Measurements from ENCODE around the gene KLHDC10. TPM values are rescaled to one million over a fixed set of nuclear protein-coding genes. Genes with fewer than 3 reads are reported as not detected.

KLHDC10 gene
- total and polyA plus RNA-seq, 2 of the 13 experiments (the other 11 are each of a cell fraction or from before 2014, with no cell fraction given): 11.9 to 21.6 TPM

DNA sequence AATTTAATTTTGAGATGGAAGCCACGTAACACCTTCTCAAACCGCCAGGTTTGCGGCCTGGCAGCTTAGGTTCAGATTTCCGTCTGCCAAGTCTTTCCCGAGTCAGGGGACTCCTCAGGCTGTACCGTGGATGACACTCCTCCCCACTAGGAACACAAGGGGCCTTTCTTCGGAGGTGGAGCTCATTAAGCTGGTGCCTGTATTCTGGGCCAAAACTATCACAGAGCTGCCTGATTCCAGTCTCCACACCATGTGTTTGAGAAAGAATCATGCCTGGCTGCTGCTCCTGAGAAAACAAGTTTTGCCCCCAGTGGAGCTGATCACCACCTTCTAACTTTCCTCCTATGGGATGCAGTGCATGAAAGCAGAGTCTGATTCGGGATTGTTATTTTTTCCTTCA, 90.1 kb downstream of the KLHDC10 start:
- WGBS (ENCODE audit: low lambda C conversion rate): 97% methylated on average over 8 of the region's 8 CpGs
- Histone ChIP-seq H3K79me2 (ENCODE audit: insufficient read depth, low read length) (no peaks in the 10 kb centered on the region), H3K36me3 (replicated peaks in 1 of 2; ENCODE audit: control insufficient read depth in 1 of 2, insufficient read depth in 2 of 2, low read length in 2 of 2) (peaks cover 4 to 35% of the 10 kb centered on the region in 2 experiments; a peak in 4 of 5 replicates), H3K9ac (ENCODE audit: insufficient read depth, low read depth, low read length) (no peak overlapping the region), H2AFZ (ENCODE audit: low read length) (no peak overlapping the region), H4K20me1 (ENCODE audit: insufficient read depth, low read length) (no peaks in the 10 kb centered on the region), H3K27ac (ENCODE audit: extremely low read length, insufficient read depth, low read length) (no peak overlapping the region), H3K9me3 (ENCODE audit: low read length) (no peaks in the 10 kb centered on the region), H3K27me3 (ENCODE audit: control insufficient read depth in 1 of 2, insufficient read depth in 2 of 2, low read length in 2 of 2) (no peaks in the 10 kb centered on the region), H3K4me1 (ENCODE audit: insufficient read depth, low read length) (no peaks in the 10 kb centered on the region), H3K4me2 (ENCODE audit: low read depth, low read length) (no peak overlapping the region), H3K4me3 (replicated peaks in 1 of 3; ENCODE audit: insufficient read depth in 1 of 3, low read depth in 2 of 3, low read length in 3 of 3) (no peak overlapping the region)
- no peak for TF ChIP-seq ZFP37 (CRISPR knock-in tag; IDR thresholded peaks at IDR 0.05; ENCODE audit: borderline replicate concordance)
- no peak for TF ChIP-seq EEA1 (CRISPR knock-in tag; IDR thresholded peaks at IDR 0.05; ENCODE audit: borderline replicate concordance)
- no peak for TF ChIP-seq ZNF562 (CRISPR knock-in tag; IDR thresholded peaks at IDR 0.05; ENCODE audit: borderline replicate concordance)
- TF ChIP-seq NFKBIZ (CRISPR knock-in tag; IDR thresholded peaks at IDR 0.05): no peak
- TF ChIP-seq NFE2 (CRISPR knock-in tag; IDR thresholded peaks at IDR 0.05): no peak
- TF ChIP-seq MEIS1 (CRISPR knock-in tag; IDR thresholded peaks at IDR 0.05; ENCODE audit: borderline replicate concordance): no peak
- ChIA-PET POLR2A (no interaction called here), CTCF (ENCODE audit: low intra/inter-chr PET ratio, low total read pairs) (no interaction called here)
- ATAC-seq: no peak
- DNase-seq (ENCODE audit: low spot score): no peak
- no TSS peak for BruUV-seq (replicated peaks)
- in situ Hi-C loops (cut with HindIII; ENCODE audit: extremely low pct_ligation_motif_present, low pct_unique_long_range_greater_than_20kb): no loop called here
- no peak for FAIRE-seq
- intact Hi-C loops (cut with micrococcal nuclease; ENCODE audit: unreplicated experiment): no loop called here

DNA sequence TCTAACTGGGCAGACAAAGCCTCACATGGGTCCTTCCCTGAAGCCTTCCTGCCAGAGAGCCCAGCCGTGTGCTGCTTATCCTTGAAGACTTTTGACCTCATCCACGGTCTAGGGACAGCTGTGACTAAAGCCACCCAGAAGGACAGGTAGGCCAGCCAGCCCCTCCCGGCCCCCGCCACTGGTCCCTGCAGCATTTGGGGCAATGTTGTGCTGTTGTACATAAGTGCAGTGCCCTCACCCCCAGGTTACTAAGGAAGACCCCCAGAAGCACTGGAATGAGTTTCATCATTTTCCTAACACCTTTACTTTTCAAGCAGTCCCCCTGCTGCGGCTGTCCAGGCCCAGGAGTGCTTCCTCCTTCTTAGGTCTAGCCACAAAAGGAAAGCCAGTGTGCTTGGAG, 91.9 kb downstream of the KLHDC10 start:
- POLR2A ChIA-PET: interaction anchor here (0.6 kb wide), 1 partner anchor 43 kb away, joined by 3 read pairs; the partner anchor contains the start of gene TMEM209
- no peaks in the 10 kb centered on the region for H3K79me2 ChIP-seq (ENCODE audit: insufficient read depth, low read length)
- TF ChIP-seq NPAS2 (CRISPR knock-in tag; IDR thresholded peaks at IDR 0.05; ENCODE audit: borderline replicate concordance) (no peak), SP140L (CRISPR knock-in tag; IDR thresholded peaks at IDR 0.05; ENCODE audit: borderline replicate concordance) (no peak), MAFK (conservative IDR thresholded peaks at IDR 0.05 in 1 of 2, IDR thresholded peaks at IDR 0.05 in 1 of 2; ENCODE audit: low read length in 2 of 2) (no peak), XBP1 (CRISPR knock-in tag; IDR thresholded peaks at IDR 0.05) (no peak), PHF21A (CRISPR knock-in tag; IDR thresholded peaks at IDR 0.05) (no peak), E2F5 (CRISPR knock-in tag; conservative IDR thresholded peaks at IDR 0.05) (no peak), CBX5 (CRISPR knock-in tag; IDR thresholded peaks at IDR 0.05; ENCODE audit: borderline replicate concordance) (no peak), FOXK1 (CRISPR knock-in tag; IDR thresholded peaks at IDR 0.05; ENCODE audit: borderline replicate concordance, low read depth) (no peak), ZUFSP (CRISPR knock-in tag; IDR thresholded peaks at IDR 0.05; ENCODE audit: borderline replicate concordance) (no peak), RORA (CRISPR knock-in tag; IDR thresholded peaks at IDR 0.05) (no peak), ZNF292 (CRISPR knock-in tag; IDR thresholded peaks at IDR 0.05; ENCODE audit: borderline replicate concordance, low read depth) (no peak)

More for the DNA sequence above, 91.9 kb downstream of the KLHDC10 start:
- Histone ChIP-seq H2AFZ (ENCODE audit: low read length) (no peak overlapping the region), H3K9me3 (ENCODE audit: low read length) (no peaks in the 10 kb centered on the region), H3K9ac (ENCODE audit: insufficient read depth, low read depth, low read length) (no peak overlapping the region), H3K36me3 (replicated peaks in 1 of 2; ENCODE audit: control insufficient read depth in 1 of 2, insufficient read depth in 2 of 2, low read length in 2 of 2) (peaks cover 4 to 35% of the 10 kb centered on the region in 2 experiments; a peak in 4 of 5 replicates), H4K20me1 (ENCODE audit: insufficient read depth, low read length) (no peaks in the 10 kb centered on the region), H3K4me1 (ENCODE audit: insufficient read depth, low read length) (no peaks in the 10 kb centered on the region), H3K4me3 (replicated peaks in 1 of 3; ENCODE audit: insufficient read depth in 1 of 3, low read depth in 2 of 3, low read length in 3 of 3) (no peak overlapping the region), H3K27me3 (ENCODE audit: control insufficient read depth in 1 of 2, insufficient read depth in 2 of 2, low read length in 2 of 2) (no peaks in the 10 kb centered on the region), H3K4me2 (ENCODE audit: low read depth, low read length) (no peak overlapping the region), H3K27ac (ENCODE audit: extremely low read length, insufficient read depth, low read length) (no peak overlapping the region)
- no peak for ATAC-seq
- in situ Hi-C loops (cut with HindIII; ENCODE audit: extremely low pct_ligation_motif_present, low pct_unique_long_range_greater_than_20kb) (no loop called here), intact Hi-C loops (cut with micrococcal nuclease; ENCODE audit: unreplicated experiment) (no loop called here)
- BruUV-seq (replicated peaks): no TSS peak
- FAIRE-seq: no peak
- DNase-seq (ENCODE audit: low spot score): no peak
- CTCF ChIA-PET (ENCODE audit: low intra/inter-chr PET ratio, low total read pairs): no interaction called here
- 100% methylated on average over 3 of the region's 5 CpGs for WGBS (ENCODE audit: low lambda C conversion rate)
